ENCODE data around the gene ATP5PO.

ATP5PO gene

GRCh38 chr21:33898586-33898985, 17.0 kb downstream of the ATP5PO start:
- no peak for DNase-seq (ENCODE audit: low read depth)

- no peak for DNase-seq (ENCODE audit: low read depth)
These were observed 17.9 kb downstream of the ATP5PO start for GRCh38 chr21:33897739-33898138.

DNA sequence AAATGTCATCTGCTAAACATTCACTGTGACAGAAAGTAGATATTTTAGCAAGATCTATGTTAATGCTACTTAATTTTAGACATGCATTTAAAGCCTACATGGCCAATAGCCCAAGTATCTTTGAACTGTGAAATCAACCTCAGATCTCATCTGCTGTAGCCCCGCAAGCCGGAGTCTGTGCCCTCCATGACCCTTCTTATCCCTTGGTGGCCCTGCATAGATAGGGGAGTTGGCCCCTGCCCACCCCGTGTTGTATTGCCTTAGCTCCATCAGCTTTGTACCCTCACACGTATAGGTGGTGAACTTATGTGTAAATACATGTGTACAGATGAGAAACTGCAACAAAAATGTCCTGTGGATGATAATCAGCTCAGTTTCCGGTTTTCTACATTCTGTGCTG, 18.5 kb downstream of the ATP5PO start:
- DNase-seq (ENCODE audit: low read depth) = no peak

DNA sequence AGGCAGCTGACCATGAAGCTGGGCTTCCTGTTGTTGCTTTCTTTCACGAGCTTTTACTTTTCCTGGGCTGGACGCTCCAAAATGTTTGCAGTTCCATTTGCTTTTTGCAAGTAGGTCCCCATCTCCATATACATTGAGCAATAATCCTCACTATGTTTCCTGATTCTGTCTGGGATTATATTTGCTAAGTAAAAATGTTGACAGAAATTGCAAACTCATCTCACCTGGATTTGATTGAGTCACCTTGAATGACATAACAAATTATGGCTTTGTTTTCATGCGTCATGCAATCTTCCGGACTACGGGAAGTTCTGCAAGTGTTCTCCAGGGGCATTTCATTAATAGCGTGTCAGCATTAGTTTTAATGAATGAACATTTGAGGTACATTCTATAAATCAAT, 18.9 kb downstream of the ATP5PO start:
- no peak for DNase-seq (ENCODE audit: low read depth)

GRCh38 chr21:33895356-33895755, 20.2 kb downstream of the ATP5PO start:
- no peak for DNase-seq (ENCODE audit: low read depth)

GRCh38 chr21:33894736-33895288, 20.8 kb downstream of the ATP5PO start:
- peak; percentile 61 for DNase-seq (ENCODE audit: low read depth)

- no peak for DNase-seq (ENCODE audit: low read depth)
These were observed 21.7 kb downstream of the ATP5PO start for GRCh38 chr21:33893917-33894316.

- no peak for DNase-seq (ENCODE audit: low read depth)
These were observed 22.8 kb downstream of the ATP5PO start for GRCh38 chr21:33892853-33893252.

- DNase-seq (ENCODE audit: low read depth) = no peak
These were observed 25.4 kb downstream of the ATP5PO start for GRCh38 chr21:33890187-33890586.

- no peak for DNase-seq (ENCODE audit: low read depth)
These were observed 29.3 kb downstream of the ATP5PO start for GRCh38 chr21:33886321-33886720.

- DNase-seq (ENCODE audit: low read depth) = no peak
These were observed 30.5 kb downstream of the ATP5PO start for GRCh38 chr21:33885172-33885514.

GRCh38 chr21:33884376-33885171, 31.0 kb downstream of the ATP5PO start:
- no peak for DNase-seq (ENCODE audit: low read depth)

DNA sequence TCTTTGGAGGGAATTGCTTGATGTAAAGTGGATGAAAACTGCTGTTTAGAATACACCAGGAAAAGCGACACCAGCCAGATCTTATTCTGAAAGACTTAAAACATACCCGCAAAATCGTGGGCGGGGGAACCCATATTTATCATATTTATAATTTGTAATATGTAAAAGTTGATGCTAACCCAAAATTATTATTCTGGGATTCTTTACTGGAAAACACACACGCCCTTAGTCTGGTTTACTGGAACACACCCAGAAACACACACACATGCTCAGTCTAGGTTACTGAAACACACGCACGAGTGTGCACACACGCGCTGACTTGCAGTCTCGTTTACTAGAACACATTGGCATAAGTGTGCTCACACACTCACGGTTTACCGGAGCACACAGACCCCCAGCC, 32.5 kb downstream of the ATP5PO start:
- DNase-seq (ENCODE audit: low read depth) = no peak

DNA sequence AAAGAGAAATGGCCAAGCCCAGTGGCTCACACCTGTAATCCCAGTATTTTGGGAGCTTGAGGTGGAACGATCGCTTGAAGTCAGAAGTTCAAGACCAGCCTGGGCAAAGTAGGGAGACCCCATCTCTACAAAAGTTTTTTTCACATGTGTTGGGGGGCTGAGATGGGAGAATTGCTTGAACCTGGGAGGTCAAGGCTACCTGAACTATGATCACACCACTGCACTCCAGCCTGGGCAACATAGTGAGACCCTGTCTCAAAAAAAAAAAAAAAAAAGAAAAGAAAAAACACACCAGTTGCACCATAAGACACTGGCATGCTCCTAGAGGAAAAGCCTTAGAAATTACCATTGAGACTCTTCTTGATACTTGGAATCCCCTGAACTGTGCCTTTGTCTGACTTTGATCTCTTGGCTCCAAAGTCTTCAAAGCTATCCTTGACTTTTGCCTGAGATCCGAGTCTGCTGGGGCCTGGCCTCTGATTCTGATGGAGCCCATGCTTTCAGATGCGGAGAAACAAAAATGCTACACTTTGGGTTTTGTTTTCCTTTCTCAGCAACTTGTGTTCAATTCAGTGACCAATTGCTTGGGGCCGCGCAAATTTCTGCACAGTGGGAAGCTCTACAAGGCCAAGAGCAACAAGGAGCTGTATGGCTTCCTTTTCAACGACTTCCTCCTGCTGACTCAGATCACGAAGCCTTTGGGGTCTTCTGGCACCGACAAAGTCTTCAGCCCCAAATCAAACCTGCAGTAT, 33.7 kb downstream of the ATP5PO start:
- DNase-seq (ENCODE audit: low read depth) = no peak

DNA sequence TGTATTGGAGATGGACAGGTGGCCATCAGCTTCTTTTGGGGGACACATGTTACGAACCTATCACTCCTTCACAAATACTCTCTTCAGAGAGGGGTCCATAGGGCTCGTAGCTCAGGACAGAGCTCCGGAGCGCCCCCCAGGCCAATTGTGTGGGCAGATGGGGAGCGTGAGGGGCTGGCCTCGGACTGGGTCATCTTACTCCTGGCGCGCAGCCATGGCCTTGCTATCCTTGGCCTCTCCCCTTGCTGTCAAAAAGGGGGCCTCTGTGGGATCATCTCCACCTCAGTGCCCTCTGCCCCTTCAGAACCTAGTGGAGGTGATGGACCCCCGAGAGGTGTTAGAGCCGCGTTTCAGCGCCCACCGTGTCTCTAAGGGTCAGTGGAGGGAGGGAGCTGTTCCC, 35.0 kb downstream of the ATP5PO start:
- no peak for DNase-seq (ENCODE audit: low read depth)

DNA sequence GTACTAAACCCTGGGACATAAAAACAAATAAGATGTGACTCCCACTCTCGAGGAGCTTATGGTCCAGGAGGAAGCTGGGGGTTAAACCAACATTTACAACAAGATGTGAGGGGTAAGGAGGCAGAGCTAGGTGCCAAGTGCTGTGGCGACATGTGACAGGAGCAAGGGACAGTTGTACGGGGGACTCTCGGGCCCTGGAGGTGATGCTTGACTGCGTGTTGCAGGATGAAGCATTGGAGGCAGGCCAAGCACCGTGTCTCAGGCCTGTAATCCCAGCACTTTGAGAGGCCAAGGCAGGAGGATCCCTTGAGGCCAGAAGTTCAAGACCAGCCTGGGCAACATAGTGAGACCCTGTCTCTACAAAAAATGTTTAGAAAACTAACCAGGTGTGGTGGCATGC, 36.8 kb downstream of the ATP5PO start:
- DNase-seq (ENCODE audit: low read depth) = no peak

DNA sequence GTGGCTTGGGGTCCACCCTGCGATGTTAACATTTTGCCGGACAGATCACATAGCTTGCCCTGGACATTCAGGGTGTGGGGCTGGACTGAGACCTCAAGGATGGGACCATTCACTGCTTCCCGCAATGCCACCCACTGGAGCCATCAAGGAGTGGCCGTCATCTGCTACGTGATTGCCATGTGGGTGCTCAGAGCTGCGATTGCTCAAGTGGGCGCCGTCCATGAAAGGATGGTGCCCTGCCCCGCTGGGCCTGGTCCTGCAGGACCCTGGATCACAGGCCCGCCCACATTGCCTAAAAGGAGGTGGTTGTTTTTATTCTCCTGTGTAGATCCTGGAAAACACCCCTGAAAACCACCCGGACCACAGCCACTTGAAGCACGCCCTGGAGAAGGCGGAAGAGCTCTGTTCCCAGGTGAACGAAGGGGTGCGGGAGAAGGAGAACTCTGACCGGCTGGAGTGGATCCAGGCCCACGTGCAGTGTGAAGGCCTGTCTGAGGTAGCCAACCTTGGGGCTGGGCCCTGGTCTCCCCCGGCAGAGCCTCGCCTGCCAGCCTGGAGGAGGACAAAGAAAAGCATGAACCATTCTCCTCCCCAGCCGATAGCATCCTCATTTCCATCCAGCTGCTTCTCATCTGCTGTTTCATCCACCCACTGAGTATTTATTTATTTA, 40.4 kb downstream of the ATP5PO start:
- no peak for DNase-seq (ENCODE audit: low read depth)

- DNase-seq (ENCODE audit: low read depth) = no peak
These were observed 41.4 kb downstream of the ATP5PO start for GRCh38 chr21:33874161-33874560.

GRCh38 chr21:33872881-33873515, 42.6 kb downstream of the ATP5PO start:
- no peak for DNase-seq (ENCODE audit: low read depth)

DNA sequence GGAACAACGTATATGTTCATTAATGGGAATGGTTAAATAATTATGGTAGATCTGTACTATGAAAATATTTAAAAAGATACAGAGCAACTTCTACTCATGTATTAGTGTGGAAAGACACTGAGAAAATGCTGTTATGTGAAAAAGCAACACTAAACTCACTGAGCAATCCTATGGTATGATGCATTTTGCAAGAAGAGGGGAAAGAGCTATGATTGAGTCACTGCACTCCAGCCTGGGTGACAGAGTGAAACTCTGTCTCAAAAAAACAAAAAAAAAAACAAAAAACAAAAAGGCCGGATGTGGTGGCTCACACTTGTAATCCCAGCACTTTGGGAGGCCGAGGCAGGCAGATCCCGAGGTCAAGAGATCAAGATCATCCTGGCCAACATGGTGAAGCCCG, 44.4 kb downstream of the ATP5PO start:
- no peak for DNase-seq (ENCODE audit: low read depth)

DNA sequence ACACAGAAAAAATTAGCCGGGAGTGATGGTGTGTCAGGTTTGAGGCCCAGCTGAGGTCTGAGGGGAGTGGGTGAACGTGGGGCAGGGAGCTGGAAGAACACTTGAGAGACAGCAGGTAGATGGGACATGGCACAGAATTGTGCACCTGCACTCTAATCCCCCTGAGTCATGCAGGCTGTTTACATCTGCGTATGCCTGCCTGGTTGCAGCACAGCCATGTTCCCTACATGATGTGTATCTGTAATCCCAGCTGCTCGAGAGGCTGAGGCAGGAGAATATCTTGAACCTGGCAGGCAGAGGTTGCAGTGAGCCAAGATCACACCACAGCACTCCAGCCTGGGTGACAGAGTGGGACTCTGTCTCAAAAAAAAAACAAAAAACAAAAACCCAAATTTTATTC, 44.8 kb downstream of the ATP5PO start:
- DNase-seq (ENCODE audit: low read depth) = no peak

GRCh38 chr21:33869873-33870272, 45.7 kb downstream of the ATP5PO start:
- no peak for DNase-seq (ENCODE audit: low read depth)
